GM12878 (cell line): Measurements from ENCODE around the gene ZNRF3. TPM values are rescaled to one million over a fixed set of nuclear protein-coding genes. Genes with fewer than 3 reads are reported as not detected.

Experiments used
- ATAC-seq: fragments of 200-7000 bp; cut with Tn5 transposase; 3 replicates; pipeline ENCODE4 v1.9.1; 2020; ENCODE audit warnings: mild to moderate bottlenecking, moderate library complexity
- BruUV-seq: library from RNA; stranded (reverse); fragments of 400-500 nt; replicated peaks from 2 replicates; lab custom pipeline; 2021; lab: Mats Ljungman, UMichigan
- CTCF ChIA-PET: fragments of 300-600 bp; sonication (Branson Sonifier 250); formaldehyde crosslinking; extraction: SDS; loops from one replicate; lab custom pipeline; 2021; ENCODE audit warnings: inconsistent platforms; lab: Yijun Ruan, JAX
- POLR2A ChIA-PET: fragments of 350-600 bp; formaldehyde crosslinking; extraction: SDS; loops from one replicate; lab custom pipeline; 2021; ENCODE audit warnings: inconsistent platforms; lab: Charles Lee
- RAD21 ChIA-PET: fragments of 300-600 bp; sonication (Branson Sonifier 250); formaldehyde crosslinking; loops from one replicate; lab custom pipeline; 2023; ENCODE audit warnings: antibody characterized with exemption; ENCODE audit not compliant: unreplicated experiment; lab: Charles Lee
- SMC1A ChIA-PET: fragments of 300-600 bp; sonication (Branson Sonifier 250); formaldehyde crosslinking; loops from one replicate; lab custom pipeline; 2023; ENCODE audit not compliant: unreplicated experiment, uncharacterized antibody; lab: Charles Lee
- DNase-seq: peaks from one replicate; pipeline ENCODE4 v3.0.0-alpha.2; 2011; ENCODE audit warnings: low read depth, low spot score
- FAIRE-seq: peaks from 3 replicates; lab custom pipeline; 2011; peaks lifted over from hg19 to GRCh38; lab: Jason Lieb, UNC
- H2AFZ ChIP-seq: 2 replicates; pipeline ENCODE4 v1.6.0; 2011; ENCODE audit warnings: low read depth, low read length, control low read depth; ENCODE audit not compliant: control insufficient read depth
- H3K27ac ChIP-seq: 2 replicates; pipeline ENCODE4 v1.5.1; 2011; ENCODE audit warnings: control low read depth; ENCODE audit not compliant: control insufficient read depth, insufficient read depth
- H3K27me3 ChIP-seq, 2 experiments: replicated peaks in 1 of 2; 2 replicates each; pipeline versions ENCODE4 v1.6.0 to v1.6.1; 2011; ENCODE audit warnings: low read length in 1 of 2; ENCODE audit not compliant: control insufficient read depth in 2 of 2, insufficient read depth in 2 of 2
- H3K36me3 ChIP-seq, 2 experiments: 2 replicates each; pipeline ENCODE4 v1.5.1; 2011; ENCODE audit warnings: low read length in 1 of 2; ENCODE audit not compliant: control insufficient read depth in 2 of 2, insufficient read depth in 2 of 2
- H3K4me1 ChIP-seq: 2 replicates; pipeline ENCODE4 v1.6.1; 2011; ENCODE audit warnings: mild to moderate bottlenecking, low read length, moderate library complexity, mixed read lengths; ENCODE audit not compliant: control insufficient read depth, insufficient read depth
- H3K4me2 ChIP-seq: 2 replicates; pipeline ENCODE4 v1.6.0; 2011; ENCODE audit warnings: control low read depth; ENCODE audit not compliant: control insufficient read depth, insufficient read depth
- H3K4me3 ChIP-seq: fragments of 200-600 bp; sonication (generic); 2 replicates; pipeline ENCODE4 v1.5.1; 2016
- H3K79me2 ChIP-seq: 2 replicates; pipeline ENCODE4 v1.6.0; 2011; ENCODE audit warnings: low read length; ENCODE audit not compliant: control insufficient read depth, insufficient read depth
- H3K9ac ChIP-seq: 2 replicates; pipeline ENCODE4 v1.8.0; 2011; ENCODE audit warnings: low read length, control low read depth, mixed read lengths; ENCODE audit not compliant: control insufficient read depth, insufficient read depth
- H3K9me3 ChIP-seq: replicated peaks from 3 replicates; pipeline ENCODE4 v1.5.1; 2011; ENCODE audit warnings: mild to moderate bottlenecking, low read length; ENCODE audit not compliant: control insufficient read depth, insufficient read depth
- H4K20me1 ChIP-seq: 2 replicates; pipeline ENCODE4 v1.6.0; 2011; ENCODE audit not compliant: control insufficient read depth, insufficient read depth
- CBX3 ChIP-seq: fragments of 200-600 bp; sonication (generic); IDR thresholded peaks from 2 replicates; pipeline ENCODE4 v1.6.1; 2016; ENCODE audit warnings: low read depth, borderline replicate concordance
- ELK1 ChIP-seq: IDR thresholded peaks from 2 replicates; pipeline ENCODE4 v1.6.1; 2012; ENCODE audit warnings: low read depth, low read length, improper control_type of control experiment
- GABPA ChIP-seq: IDR thresholded peaks from 2 replicates; pipeline ENCODE4 v1.6.1; 2014; ENCODE audit warnings: antibody characterized with exemption, low read depth, mild to moderate bottlenecking, inconsistent platforms
- IKZF1 ChIP-seq: fragments of 450-650 bp; conservative IDR thresholded peaks from 2 replicates; pipeline ENCODE4 v1.6.1; 2017; ENCODE audit warnings: antibody characterized with exemption, mild to moderate bottlenecking
- MEF2A ChIP-seq: IDR thresholded peaks from 2 replicates; pipeline ENCODE4 v1.6.1; 2011; ENCODE audit warnings: low read depth, mild to moderate bottlenecking, low read length, moderate library complexity; ENCODE audit not compliant: insufficient read depth
- MTA3 ChIP-seq: IDR thresholded peaks from 2 replicates; pipeline ENCODE4 v1.6.1; 2012; ENCODE audit warnings: low read length, inconsistent platforms, borderline replicate concordance
- MYB ChIP-seq: fragments of 150-350 bp; IDR thresholded peaks from 2 replicates; pipeline ENCODE4 v1.6.1; 2014; ENCODE audit warnings: mild to moderate bottlenecking, low read depth, low read length, borderline replicate concordance
- NFIC ChIP-seq: IDR thresholded peaks from 2 replicates; pipeline ENCODE4 v1.6.1; 2012; ENCODE audit warnings: low read depth, mild to moderate bottlenecking, inconsistent platforms, low read length, moderate library complexity
- RELA ChIP-seq: fragments of 450-650 bp; IDR thresholded peaks from 2 replicates; pipeline ENCODE4 v1.8.0; 2014; ENCODE audit warnings: borderline replicate concordance; ENCODE audit not compliant: partially characterized antibody
- SIX5 ChIP-seq: IDR thresholded peaks from 2 replicates; pipeline ENCODE4 v1.6.1; 2011; ENCODE audit warnings: mild to moderate bottlenecking, low read depth, low read length, moderate library complexity; ENCODE audit not compliant: severe bottlenecking
- WGBS: methylation state at CpG from one replicate; pipeline ENCODE4 v1.1.6; 2016; ENCODE audit warnings: low lambda C conversion rate; ENCODE audit not compliant: insufficient replicate concordance, insufficient coverage; ENCODE audit errors: missing lambda C conversion rate; 5-methylcytosine and 5-hydroxymethylcytosine counted together
- in situ Hi-C: fragments of 300-500 bp; cut with MboI; formaldehyde crosslinking; loops from 9 replicates; pipeline ENCODE4 v1.14.3; 2018; ENCODE audit warnings: mixed read lengths
- intact Hi-C: fragments of 100-400 bp; cut with micrococcal nuclease; formaldehyde crosslinking; loops from one replicate; pipeline ENCODE4 v1.14.2; 2022; ENCODE audit not compliant: unreplicated experiment
- polyA plus RNA-seq, 11 experiments: library from polyadenylated mRNA; depleted of rRNA in 4 of 11; unstranded in 6 of 11; stranded (reverse) in 5 of 11; fragments of >200 nt; fragmentation: Nextera tagmentation in 4 of 11; fragmentation: Illumina TruSeq in 1 of 11; extraction: Ambion mirVana in 4 of 11; extraction: Trizol in 1 of 11; gene quantifications; 1 replicate in 1 of 11; 2 replicates in 10 of 11; pipeline versions ENCODE4 v1.2.1 to v1.2.3, GENCODE V29; 2011 to 2016; ENCODE audit warnings: inconsistent platforms in 2 of 11, missing spikeins in 2 of 11, low read depth in 1 of 11
- total RNA-seq, 4 experiments: library from RNA; depleted of rRNA in 3 of 4; stranded (reverse); fragments of >200 nt in 3 of 4; fragmentation: Illumina TruSeq in 1 of 4; extraction: Trizol in 1 of 4; gene quantifications; 2 replicates each; pipeline versions ENCODE4 v1.2.1 to v1.2.3, GENCODE V29; 2013 to 2021
- TF ChIP-seq, protein P1 (sequence below): IDR thresholded peaks from 2 replicates; pipeline ENCODE4 v1.6.1; 2011; ENCODE audit warnings: borderline replicate concordance, low read depth, mild to moderate bottlenecking, moderate library complexity, low read length; ENCODE audit not compliant: insufficient read depth, poor library complexity, severe bottlenecking
- TF ChIP-seq, protein P2 (sequence below): IDR thresholded peaks from 2 replicates; pipeline ENCODE4 v1.6.1; 2012; ENCODE audit warnings: improper control_type of control experiment, low read depth, low read length; ENCODE audit not compliant: insufficient replicate concordance
- TF ChIP-seq, protein P3 (sequence below): fragments of 150-350 bp; IDR thresholded peaks from 2 replicates; pipeline ENCODE4 v1.6.1; 2014; ENCODE audit warnings: mild to moderate bottlenecking, low read depth, low read length

Gene ZNRF3
- total and polyA plus RNA-seq, 10 of the 15 experiments (the other 5 are each of a cell fraction or from before 2014, with no cell fraction given) = 0.05 to 2.4 (median 0.46) TPM

DNA sequence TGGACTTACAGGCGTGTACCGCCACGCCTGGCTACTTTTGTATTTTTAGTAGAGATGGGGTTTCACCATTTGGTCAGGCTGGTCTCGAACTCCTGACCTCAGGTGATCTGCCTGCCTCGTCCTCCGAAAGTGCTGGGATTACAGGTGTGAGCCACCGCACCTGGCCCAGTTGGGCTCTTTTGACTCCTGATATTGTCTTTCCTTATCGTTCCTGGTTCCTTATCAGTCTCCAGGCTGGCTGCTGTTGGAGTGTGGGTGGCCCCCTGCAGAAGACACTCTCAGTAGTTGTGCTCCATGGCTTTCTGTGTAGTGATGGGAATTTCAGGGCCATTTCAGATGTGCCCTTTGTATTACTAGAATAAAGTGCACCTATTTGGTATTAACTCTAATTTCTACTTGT is 123.0 kb downstream of the ZNRF3 start (continued):
- TF ChIP-seq ELK1 (no peak), RELA (no peak)

GRCh38 chr22:29009148-29009547 is 125.8 kb downstream of the ZNRF3 start:
- no peaks in the 10 kb centered on the region; a peak in 1 of 4 replicates for H3K36me3 ChIP-seq
- no peaks in the 10 kb centered on the region for H3K79me2 ChIP-seq
- H3K9me3 ChIP-seq = no peaks in the 10 kb centered on the region
- WGBS = 54% methylated on average over 5 of the region's 5 CpGs
- H3K27ac ChIP-seq = no peak overlapping the region
- H2AFZ ChIP-seq = no peak overlapping the region
- ChIA-PET SMC1A (interaction anchor here (0.7 to 1.2 kb wide), 3 partner anchors 28 to 153 kb away, joined by 3 to 4 read pairs (median 3); no protein-coding TSS in a partner anchor), CTCF (no interaction called here), POLR2A (interaction anchor here (1.0 kb wide), 1 partner anchor 9 kb away, joined by 4 read pairs; no protein-coding TSS in a partner anchor), RAD21 (no interaction called here)
- 0 out of 4 replicates have a peak, but pooled peaks cover 0 to 2% of the 10 kb centered on the region in 2 experiments for H3K27me3 ChIP-seq
- DNase-seq (no peak), ATAC-seq (no peak), FAIRE-seq (no peak)
- BruUV-seq = no TSS peak
- no peaks in the 10 kb centered on the region for H4K20me1 ChIP-seq
- no peak overlapping the region for H3K4me3 ChIP-seq
- no peak overlapping the region for H3K9ac ChIP-seq
- no peaks in the 10 kb centered on the region for H3K4me1 ChIP-seq
- H3K4me2 ChIP-seq = no peak overlapping the region
- intact Hi-C loops = no loop called here
- in situ Hi-C loops = no loop called here
- no peak for TF ChIP-seq CBX3
- TF ChIP-seq, protein P1, sequence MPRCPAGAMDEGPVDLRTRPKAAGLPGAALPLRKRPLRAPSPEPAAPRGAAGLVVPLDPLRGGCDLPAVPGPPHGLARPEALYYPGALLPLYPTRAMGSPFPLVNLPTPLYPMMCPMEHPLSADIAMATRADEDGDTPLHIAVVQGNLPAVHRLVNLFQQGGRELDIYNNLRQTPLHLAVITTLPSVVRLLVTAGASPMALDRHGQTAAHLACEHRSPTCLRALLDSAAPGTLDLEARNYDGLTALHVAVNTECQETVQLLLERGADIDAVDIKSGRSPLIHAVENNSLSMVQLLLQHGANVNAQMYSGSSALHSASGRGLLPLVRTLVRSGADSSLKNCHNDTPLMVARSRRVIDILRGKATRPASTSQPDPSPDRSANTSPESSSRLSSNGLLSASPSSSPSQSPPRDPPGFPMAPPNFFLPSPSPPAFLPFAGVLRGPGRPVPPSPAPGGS = no peak
- no peak for TF ChIP-seq MYB
- TF ChIP-seq IKZF1 = no peak
- TF ChIP-seq SIX5 = no peak
- no peak for TF ChIP-seq NFIC
- no peak for TF ChIP-seq MEF2A
- no peak for TF ChIP-seq GABPA
- TF ChIP-seq MTA3 = no peak
- TF ChIP-seq, protein P2, sequence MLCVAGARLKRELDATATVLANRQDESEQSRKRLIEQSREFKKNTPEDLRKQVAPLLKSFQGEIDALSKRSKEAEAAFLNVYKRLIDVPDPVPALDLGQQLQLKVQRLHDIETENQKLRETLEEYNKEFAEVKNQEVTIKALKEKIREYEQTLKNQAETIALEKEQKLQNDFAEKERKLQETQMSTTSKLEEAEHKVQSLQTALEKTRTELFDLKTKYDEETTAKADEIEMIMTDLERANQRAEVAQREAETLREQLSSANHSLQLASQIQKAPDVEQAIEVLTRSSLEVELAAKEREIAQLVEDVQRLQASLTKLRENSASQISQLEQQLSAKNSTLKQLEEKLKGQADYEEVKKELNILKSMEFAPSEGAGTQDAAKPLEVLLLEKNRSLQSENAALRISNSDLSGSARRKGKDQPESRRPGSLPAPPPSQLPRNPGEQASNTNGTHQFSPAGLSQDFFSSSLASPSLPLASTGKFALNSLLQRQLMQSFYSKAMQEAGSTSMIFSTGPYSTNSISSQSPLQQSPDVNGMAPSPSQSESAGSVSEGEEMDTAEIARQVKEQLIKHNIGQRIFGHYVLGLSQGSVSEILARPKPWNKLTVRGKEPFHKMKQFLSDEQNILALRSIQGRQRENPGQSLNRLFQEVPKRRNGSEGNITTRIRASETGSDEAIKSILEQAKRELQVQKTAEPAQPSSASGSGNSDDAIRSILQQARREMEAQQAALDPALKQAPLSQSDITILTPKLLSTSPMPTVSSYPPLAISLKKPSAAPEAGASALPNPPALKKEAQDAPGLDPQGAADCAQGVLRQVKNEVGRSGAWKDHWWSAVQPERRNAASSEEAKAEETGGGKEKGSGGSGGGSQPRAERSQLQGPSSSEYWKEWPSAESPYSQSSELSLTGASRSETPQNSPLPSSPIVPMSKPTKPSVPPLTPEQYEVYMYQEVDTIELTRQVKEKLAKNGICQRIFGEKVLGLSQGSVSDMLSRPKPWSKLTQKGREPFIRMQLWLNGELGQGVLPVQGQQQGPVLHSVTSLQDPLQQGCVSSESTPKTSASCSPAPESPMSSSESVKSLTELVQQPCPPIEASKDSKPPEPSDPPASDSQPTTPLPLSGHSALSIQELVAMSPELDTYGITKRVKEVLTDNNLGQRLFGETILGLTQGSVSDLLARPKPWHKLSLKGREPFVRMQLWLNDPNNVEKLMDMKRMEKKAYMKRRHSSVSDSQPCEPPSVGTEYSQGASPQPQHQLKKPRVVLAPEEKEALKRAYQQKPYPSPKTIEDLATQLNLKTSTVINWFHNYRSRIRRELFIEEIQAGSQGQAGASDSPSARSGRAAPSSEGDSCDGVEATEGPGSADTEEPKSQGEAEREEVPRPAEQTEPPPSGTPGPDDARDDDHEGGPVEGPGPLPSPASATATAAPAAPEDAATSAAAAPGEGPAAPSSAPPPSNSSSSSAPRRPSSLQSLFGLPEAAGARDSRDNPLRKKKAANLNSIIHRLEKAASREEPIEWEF = no peak
- TF ChIP-seq RELA = no peak
- TF ChIP-seq, protein P3, sequence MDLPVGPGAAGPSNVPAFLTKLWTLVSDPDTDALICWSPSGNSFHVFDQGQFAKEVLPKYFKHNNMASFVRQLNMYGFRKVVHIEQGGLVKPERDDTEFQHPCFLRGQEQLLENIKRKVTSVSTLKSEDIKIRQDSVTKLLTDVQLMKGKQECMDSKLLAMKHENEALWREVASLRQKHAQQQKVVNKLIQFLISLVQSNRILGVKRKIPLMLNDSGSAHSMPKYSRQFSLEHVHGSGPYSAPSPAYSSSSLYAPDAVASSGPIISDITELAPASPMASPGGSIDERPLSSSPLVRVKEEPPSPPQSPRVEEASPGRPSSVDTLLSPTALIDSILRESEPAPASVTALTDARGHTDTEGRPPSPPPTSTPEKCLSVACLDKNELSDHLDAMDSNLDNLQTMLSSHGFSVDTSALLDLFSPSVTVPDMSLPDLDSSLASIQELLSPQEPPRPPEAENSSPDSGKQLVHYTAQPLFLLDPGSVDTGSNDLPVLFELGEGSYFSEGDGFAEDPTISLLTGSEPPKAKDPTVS = no peak
